HFFc6 (cell line): ENCODE results near the gene OSBP2. TPM values are rescaled to one million over a fixed set of nuclear protein-coding genes. Genes with fewer than 3 reads are reported as not detected.

Experiments
- DNase-seq: peaks from one replicate; pipeline ENCODE4 v3.0.0-alpha.2; 2018
- H3K27ac Mint-ChIP-seq: 2 replicates; pipeline ENCODE4 v1.8.0; 2020; ENCODE audit warnings: mild to moderate bottlenecking, mixed read lengths
- H3K27me3 Mint-ChIP-seq: 2 replicates; pipeline ENCODE4 v1.8.0; 2021; ENCODE audit warnings: mild to moderate bottlenecking, moderate library complexity, mixed read lengths; ENCODE audit not compliant: insufficient read depth
- H3K36me3 Mint-ChIP-seq: 2 replicates; pipeline ENCODE4 v1.8.0; 2021; ENCODE audit warnings: low read depth, mixed read lengths
- H3K4me1 Mint-ChIP-seq: 2 replicates; pipeline ENCODE4 v1.8.0; 2020; ENCODE audit warnings: low read depth, mixed read lengths
- H3K4me3 Mint-ChIP-seq: 2 replicates; pipeline ENCODE4 v1.8.0; 2020; ENCODE audit warnings: mild to moderate bottlenecking, moderate library complexity, mixed read lengths
- H3K9me3 Mint-ChIP-seq: 2 replicates; pipeline ENCODE4 v1.8.0; 2020; ENCODE audit warnings: mild to moderate bottlenecking, mixed read lengths
- CTCF ChIP-seq: fragments of 200-600 bp; sonication (generic); IDR thresholded peaks from 2 replicates; pipeline ENCODE4 v1.5.0; 2021; ENCODE audit warnings: antibody characterized with exemption, mild to moderate bottlenecking
- total RNA-seq, 6 experiments: library from RNA; stranded (reverse); fragmentation: NEBNext Ultra II Directional; extraction: Animal tissue kit (Norgen Biotek cat#: 25700); gene quantifications; 2 replicates in 1 of 6; 3 replicates in 5 of 6; pipeline ENCODE4 v1.2.3, GENCODE V29; 2021

OSBP2 gene
- total RNA-seq, 6 experiments from 2014 or later = 0.09 to 0.37 (median 0.28) TPM; not detected in 1

GRCh38 chr22:30691204-30691603, 3.5 kb upstream of the OSBP2 start:
- no peaks in the 10 kb centered on the region for H3K9me3 Mint-ChIP-seq
- H3K4me1 Mint-ChIP-seq = no peaks in the 10 kb centered on the region
- no peak overlapping the region for H3K27ac Mint-ChIP-seq
- no peak for TF ChIP-seq CTCF
- H3K4me3 Mint-ChIP-seq = no peak overlapping the region
- H3K36me3 Mint-ChIP-seq = no peaks in the 10 kb centered on the region
- no peak for DNase-seq
- H3K27me3 Mint-ChIP-seq = peaks cover 26% of the 10 kb centered on the region

- Mint-ChIP-seq H3K9me3 (no peaks in the 10 kb centered on the region), H3K4me1 (no peaks in the 10 kb centered on the region), H3K27me3 (peaks cover 44% of the 10 kb centered on the region), H3K36me3 (no peaks in the 10 kb centered on the region), H3K4me3 (peak overlapping the region; percentile 77), H3K27ac (no peak overlapping the region)
- TF ChIP-seq CTCF = no peak
- DNase-seq = no peak
These were observed 469 bp upstream of the OSBP2 start for GRCh38 chr22:30694171-30694639.

GRCh38 chr22:30695351-30695851, 727 bp downstream of the OSBP2 start:
- Mint-ChIP-seq H3K27ac (no peak overlapping the region), H3K4me1 (no peaks in the 10 kb centered on the region), H3K36me3 (no peaks in the 10 kb centered on the region), H3K27me3 (peaks cover 44% of the 10 kb centered on the region), H3K9me3 (no peaks in the 10 kb centered on the region), H3K4me3 (0 out of 2 replicates have a peak overlapping the region, but pooled peaks have one; percentile 11)
- no peak for TF ChIP-seq CTCF
- DNase-seq = no peak

GRCh38 chr22:30695871-30696655, 1.4 kb downstream of the OSBP2 start:
- no peaks in the 10 kb centered on the region for H3K4me1 Mint-ChIP-seq
- no peak for TF ChIP-seq CTCF
- H3K27ac Mint-ChIP-seq = no peak overlapping the region
- 0 out of 2 replicates have a peak overlapping the region, but pooled peaks have one; percentile 11 for H3K4me3 Mint-ChIP-seq
- peaks cover 44% of the 10 kb centered on the region for H3K27me3 Mint-ChIP-seq
- H3K36me3 Mint-ChIP-seq = no peaks in the 10 kb centered on the region
- no peak for DNase-seq
- H3K9me3 Mint-ChIP-seq = no peaks in the 10 kb centered on the region

- no peak for DNase-seq
- Mint-ChIP-seq H3K4me3 (no peak overlapping the region), H3K9me3 (no peaks in the 10 kb centered on the region), H3K36me3 (no peaks in the 10 kb centered on the region), H3K27me3 (peaks cover 33% of the 10 kb centered on the region), H3K27ac (no peak overlapping the region), H3K4me1 (peaks cover 8% of the 10 kb centered on the region)
- TF ChIP-seq CTCF = no peak
These were observed 3.3 kb downstream of the OSBP2 start for GRCh38 chr22:30697975-30698374.
